CD14-positive monocyte (primary cell): ENCODE data around the gene ABTB2. TPM values are rescaled to one million over a fixed set of nuclear protein-coding genes. Genes with fewer than 3 reads are reported as not detected.

Source experiments
- DNase-seq, 3 donors: peaks; one replicate each; pipeline ENCODE4 v3.0.0-alpha.2; 2011 to 2022
- H2AFZ ChIP-seq: 2 replicates; pipeline ENCODE4 v1.6.0; 2012; ENCODE audit warnings: mild to moderate bottlenecking, low read depth, low read length, inconsistent platforms; ENCODE audit not compliant: insufficient read depth, poor library complexity, severe bottlenecking
- H3K27ac ChIP-seq, 2 donors: 1 replicate in 1 of 2; 2 replicates in 1 of 2; pipeline ENCODE4 v1.5.1; 2012 to 2013; ENCODE audit warnings: low read length in 2 of 2, control low read depth in 1 of 2, inconsistent platforms in 1 of 2, low read depth in 1 of 2, mild to moderate bottlenecking in 1 of 2
- H3K27me3 ChIP-seq, 2 donors: one replicate each; pipeline versions ENCODE4 v1.6.0 to v1.6.1; 2011 to 2013; ENCODE audit warnings: low read length in 2 of 2; ENCODE audit not compliant: control insufficient read depth in 2 of 2, insufficient read depth in 2 of 2
- H3K36me3 ChIP-seq, 2 donors: replicated peaks in 1 of 2; 1 replicate in 1 of 2; 2 replicates in 1 of 2; pipeline versions ENCODE4 v1.5.1 to v1.6.1; 2012 to 2013; ENCODE audit warnings: low read length in 2 of 2, control low read depth in 1 of 2, inconsistent platforms in 1 of 2, mild to moderate bottlenecking in 1 of 2; ENCODE audit not compliant: insufficient read depth in 2 of 2, control insufficient read depth in 1 of 2
- H3K4me1 ChIP-seq, 2 donors: 1 replicate in 1 of 2; 2 replicates in 1 of 2; pipeline versions ENCODE4 v1.5.1 to v1.6.1; 2012 to 2013; ENCODE audit warnings: low read length in 2 of 2, control low read depth in 1 of 2, inconsistent platforms in 1 of 2, mild to moderate bottlenecking in 1 of 2, moderate library complexity in 1 of 2; ENCODE audit not compliant: insufficient read depth in 2 of 2, control insufficient read depth in 1 of 2
- H3K4me2 ChIP-seq: replicated peaks from 2 replicates; pipeline ENCODE3; 2012; ENCODE audit warnings: low read length, moderate library complexity, mild to moderate bottlenecking; ENCODE audit not compliant: poor library complexity, severe bottlenecking; ENCODE audit errors: extremely low read depth
- H3K4me3 ChIP-seq, 3 experiments: fragments of 200-600 bp in 1 of 3; sonication (generic) in 1 of 3; replicated peaks in 1 of 3; 1 replicate in 2 of 3; 2 replicates in 1 of 3; pipeline ENCODE4 v1.5.1; 2011 to 2013; ENCODE audit warnings: low read length in 3 of 3, mild to moderate bottlenecking in 3 of 3, control low read depth in 2 of 3, low read depth in 2 of 3, inconsistent platforms in 1 of 3, moderate library complexity in 1 of 3
- H3K79me2 ChIP-seq: 2 replicates; pipeline ENCODE4 v1.6.0; 2012; ENCODE audit warnings: mild to moderate bottlenecking, control low read depth, inconsistent platforms, low read length, moderate library complexity; ENCODE audit not compliant: insufficient read depth
- H3K9ac ChIP-seq: 2 replicates; pipeline ENCODE4 v1.6.0; 2017; ENCODE audit warnings: low read length, mild to moderate bottlenecking; ENCODE audit not compliant: insufficient read depth, poor library complexity, severe bottlenecking
- H3K9me3 ChIP-seq, 2 donors: replicated peaks in 1 of 2; 1 replicate in 1 of 2; 2 replicates in 1 of 2; pipeline versions ENCODE4 v1.5.1 to v1.6.1; 2012 to 2013; ENCODE audit warnings: low read length in 2 of 2, control low read depth in 1 of 2; ENCODE audit not compliant: control insufficient read depth in 1 of 2, insufficient read depth in 1 of 2
- H4K20me1 ChIP-seq: 2 replicates; pipeline ENCODE4 v1.6.0; 2012; ENCODE audit warnings: mild to moderate bottlenecking, low read length, control low read depth, moderate library complexity; ENCODE audit not compliant: insufficient read depth
- H3K27ac Mint-ChIP-seq, 7 donors: one replicate each; pipeline ENCODE4 v1.8.0; 2020; ENCODE audit warnings: mild to moderate bottlenecking in 7 of 7, mixed read lengths in 7 of 7, moderate library complexity in 6 of 7, inconsistent platforms in 2 of 7
- H3K27me3 Mint-ChIP-seq, 3 donors: one replicate each; pipeline ENCODE4 v1.8.0; 2021 to 2022; ENCODE audit warnings: low read depth in 3 of 3, mild to moderate bottlenecking in 3 of 3, mixed read lengths in 3 of 3, moderate library complexity in 3 of 3, inconsistent platforms in 1 of 3
- H3K36me3 Mint-ChIP-seq, 2 donors: one replicate each; pipeline ENCODE4 v1.8.0; 2020; ENCODE audit warnings: mixed read lengths in 2 of 2, inconsistent platforms in 1 of 2, mild to moderate bottlenecking in 1 of 2
- H3K4me1 Mint-ChIP-seq: one replicate; pipeline ENCODE4 v1.8.0; 2020; ENCODE audit warnings: mild to moderate bottlenecking, mixed read lengths
- H3K4me3 Mint-ChIP-seq, 2 donors: one replicate each; pipeline ENCODE4 v1.8.0; 2020; ENCODE audit warnings: mild to moderate bottlenecking in 2 of 2, mixed read lengths in 2 of 2, moderate library complexity in 1 of 2
- H3K9me3 Mint-ChIP-seq, 7 donors: one replicate each; pipeline ENCODE4 v1.8.0; 2020 to 2022; ENCODE audit warnings: mixed read lengths in 7 of 7, mild to moderate bottlenecking in 6 of 7, moderate library complexity in 6 of 7, inconsistent platforms in 2 of 7
- WGBS: methylation state at CpG from one replicate; pipeline ENCODE4 v1.1.5; 2013; ENCODE audit warnings: missing lambda C conversion rate; ENCODE audit not compliant: insufficient coverage; 5-methylcytosine and 5-hydroxymethylcytosine counted together
- intact Hi-C, 2 donors: fragments of 100-400 bp; cut with micrococcal nuclease; formaldehyde crosslinking; loops; one replicate each; pipeline versions ENCODE4 v1.15.0 to v1.15.1; 2023
- polyA plus RNA-seq, 3 donors: library from polyadenylated mRNA; depleted of rRNA in 1 of 3; unstranded in 2 of 3; stranded (reverse) in 1 of 3; fragments of 300-500 nt in 2 of 3; fragments of >200 nt in 1 of 3; fragmentation: Illumina TruSeq in 2 of 3; gene quantifications; 1 replicate in 2 of 3; 2 replicates in 1 of 3; pipeline ENCODE4 v1.2.3, GENCODE V29; 2012 to 2021
- TF ChIP-seq, protein P1 (sequence below): fragments of 200-600 bp; IDR thresholded peaks from one replicate; pipeline ENCODE4 v1.8.0; 2022; ENCODE audit warnings: antibody characterized with exemption, mild to moderate bottlenecking

Gene ABTB2
- polyA plus RNA-seq, 3 donors, result 0.25 to 1.7 (median 0.26) TPM

DNA sequence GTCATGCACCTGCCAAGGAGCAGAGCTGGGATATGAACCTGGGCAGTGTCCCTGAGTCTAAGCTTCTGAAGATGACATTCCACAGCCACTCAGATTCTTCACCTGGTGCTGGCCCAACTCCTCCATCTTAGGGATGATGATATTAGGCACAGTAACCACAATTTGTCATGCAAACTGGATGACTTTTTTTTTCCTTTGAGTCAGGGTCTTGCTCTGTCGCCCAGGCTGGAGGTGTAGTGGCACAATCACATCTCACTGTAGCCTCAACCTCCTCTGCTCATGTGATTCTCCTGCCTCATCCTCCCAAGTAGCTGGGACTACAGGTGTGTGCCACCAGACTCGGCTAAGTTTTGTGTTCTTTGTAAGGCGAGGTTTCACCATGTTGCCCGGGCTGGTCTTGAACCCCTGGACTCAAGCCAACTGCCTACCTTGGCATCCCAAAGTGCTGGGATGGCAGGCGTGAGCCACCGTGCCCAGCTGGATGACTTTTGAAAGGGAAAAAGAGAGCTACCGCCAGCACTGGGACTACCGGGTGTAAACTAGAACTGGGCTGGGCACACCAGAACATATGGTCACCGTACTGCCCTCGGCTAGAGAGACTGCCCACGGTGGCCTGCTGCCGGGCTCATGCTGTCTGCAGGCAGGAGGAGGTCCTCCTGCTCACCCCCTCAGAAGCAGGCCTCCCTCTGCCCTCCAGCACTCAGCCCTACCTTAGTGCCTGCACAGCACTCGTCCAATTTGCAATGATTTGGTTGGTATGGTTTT lies 174.7 kb downstream of the ABTB2 start:
- DNase-seq, result no peak
- no peak overlapping the region for H3K27ac ChIP-seq
- H3K4me3 Mint-ChIP-seq, result no peak overlapping the region
- H3K4me2 ChIP-seq, result no peak overlapping the region
- H3K27me3 ChIP-seq, result no peaks in the 10 kb centered on the region
- no peak overlapping the region for H3K4me3 ChIP-seq
- no peaks in the 10 kb centered on the region for H3K79me2 ChIP-seq
- TF ChIP-seq, protein P1, sequence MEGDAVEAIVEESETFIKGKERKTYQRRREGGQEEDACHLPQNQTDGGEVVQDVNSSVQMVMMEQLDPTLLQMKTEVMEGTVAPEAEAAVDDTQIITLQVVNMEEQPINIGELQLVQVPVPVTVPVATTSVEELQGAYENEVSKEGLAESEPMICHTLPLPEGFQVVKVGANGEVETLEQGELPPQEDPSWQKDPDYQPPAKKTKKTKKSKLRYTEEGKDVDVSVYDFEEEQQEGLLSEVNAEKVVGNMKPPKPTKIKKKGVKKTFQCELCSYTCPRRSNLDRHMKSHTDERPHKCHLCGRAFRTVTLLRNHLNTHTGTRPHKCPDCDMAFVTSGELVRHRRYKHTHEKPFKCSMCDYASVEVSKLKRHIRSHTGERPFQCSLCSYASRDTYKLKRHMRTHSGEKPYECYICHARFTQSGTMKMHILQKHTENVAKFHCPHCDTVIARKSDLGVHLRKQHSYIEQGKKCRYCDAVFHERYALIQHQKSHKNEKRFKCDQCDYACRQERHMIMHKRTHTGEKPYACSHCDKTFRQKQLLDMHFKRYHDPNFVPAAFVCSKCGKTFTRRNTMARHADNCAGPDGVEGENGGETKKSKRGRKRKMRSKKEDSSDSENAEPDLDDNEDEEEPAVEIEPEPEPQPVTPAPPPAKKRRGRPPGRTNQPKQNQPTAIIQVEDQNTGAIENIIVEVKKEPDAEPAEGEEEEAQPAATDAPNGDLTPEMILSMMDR, result no peak
- no peaks in the 10 kb centered on the region for H3K9me3 ChIP-seq
- H3K27me3 Mint-ChIP-seq, result peaks cover 0 to 3% (median 0%) of the 10 kb centered on the region in 3 donors
- no peak overlapping the region for H2AFZ ChIP-seq
- H3K36me3 ChIP-seq, result no peaks in the 10 kb centered on the region
- intact Hi-C loops, result no loop called here
- 97% methylated on average over 6 of the region's 13 CpGs for WGBS
- H3K27ac Mint-ChIP-seq, result no peak overlapping the region
- no peaks in the 10 kb centered on the region for H4K20me1 ChIP-seq
- H3K9ac ChIP-seq, result no peak overlapping the region
- H3K4me1 ChIP-seq, result peaks cover 18% of the 10 kb centered on the region in 2 donors
- peaks cover 21% of the 10 kb centered on the region for H3K4me1 Mint-ChIP-seq
- no peaks in the 10 kb centered on the region for H3K9me3 Mint-ChIP-seq
- no peaks in the 10 kb centered on the region for H3K36me3 Mint-ChIP-seq

DNA sequence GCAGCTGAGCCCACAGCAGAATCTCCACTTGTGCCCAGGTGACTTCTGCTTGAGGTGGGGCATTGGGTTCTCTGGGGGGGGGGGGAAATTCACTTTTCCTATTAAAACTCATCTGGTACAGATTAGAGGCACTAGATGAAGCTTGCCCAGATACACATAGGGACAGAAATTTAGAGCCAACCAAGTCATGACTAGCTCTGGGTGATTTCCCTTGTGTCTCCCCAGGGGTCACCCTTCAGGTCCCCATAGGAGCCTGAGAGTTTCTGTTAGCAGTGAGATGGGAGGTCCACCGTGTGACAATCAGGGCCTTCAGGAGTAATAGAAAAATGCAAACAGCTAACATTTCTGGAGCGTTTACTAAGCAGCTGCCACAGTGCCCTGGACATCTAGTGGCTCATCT lies 175.4 kb downstream of the ABTB2 start:
- no peak overlapping the region for H3K27ac ChIP-seq
- WGBS, result 100% methylated on average over 2 of the region's 2 CpGs
- TF ChIP-seq, protein P1, result no peak
- no peak overlapping the region for H3K4me2 ChIP-seq
- no peaks in the 10 kb centered on the region for H3K36me3 Mint-ChIP-seq
- H3K4me1 ChIP-seq, result peaks cover 18% of the 10 kb centered on the region in 2 donors
- H3K27me3 Mint-ChIP-seq, result peaks cover 0 to 3% (median 0%) of the 10 kb centered on the region in 3 donors
- no peak overlapping the region for H3K9ac ChIP-seq
- H2AFZ ChIP-seq, result no peak overlapping the region
- no peaks in the 10 kb centered on the region for H3K79me2 ChIP-seq
- no peak overlapping the region for H3K4me3 ChIP-seq
- no peaks in the 10 kb centered on the region for H3K9me3 ChIP-seq
- no peak overlapping the region for H3K27ac Mint-ChIP-seq
- intact Hi-C loops, result no loop called here
- no peaks in the 10 kb centered on the region for H3K27me3 ChIP-seq
- no peaks in the 10 kb centered on the region for H3K36me3 ChIP-seq
- H3K9me3 Mint-ChIP-seq, result no peaks in the 10 kb centered on the region
- H3K4me1 Mint-ChIP-seq, result peaks cover 21% of the 10 kb centered on the region
- DNase-seq, result no peak
- H3K4me3 Mint-ChIP-seq, result no peak overlapping the region
- H4K20me1 ChIP-seq, result no peaks in the 10 kb centered on the region
